Measurements from ENCODE around the gene PPP1R17.

DNA sequence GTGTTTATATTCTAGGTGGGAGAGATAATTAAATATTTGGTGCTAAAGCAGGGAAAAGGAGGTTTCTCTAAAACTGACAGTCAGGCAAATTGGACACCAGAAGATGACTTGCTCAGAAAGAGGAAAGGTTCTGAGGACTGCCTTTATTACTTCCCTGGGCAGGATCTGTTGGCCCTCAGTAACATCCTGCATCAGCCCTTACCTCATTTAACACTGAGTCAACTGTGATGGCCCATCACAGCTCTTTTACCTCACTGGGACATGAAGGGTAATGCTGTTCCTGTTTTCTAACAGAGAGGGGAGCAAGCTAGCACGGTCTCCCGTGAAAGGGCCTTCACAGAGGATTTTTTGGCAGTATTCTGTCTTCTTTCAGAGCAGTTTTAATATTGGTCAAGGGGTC, 12.0 kb downstream of the PPP1R17 start:
- TF ChIP-seq POLR2A (IDR thresholded peaks at IDR 0.05) (no peak), CTCF (IDR thresholded peaks at IDR 0.05) (no peak)
